ENCODE results near the gene NAPA. TPM values are rescaled to one million over a fixed set of nuclear protein-coding genes. Genes with fewer than 3 reads are reported as not detected.

The NAPA gene
- total RNA-seq, 1 donor from 2014 or later: 156 TPM

GRCh38 chr19:47464675-47465419, 50.0 kb downstream of the NAPA start:
- DNase-seq (ENCODE audit: extremely low read depth, low read depth, low spot score): no peak

GRCh38 chr19:47461876-47462275, 53.0 kb downstream of the NAPA start:
- DNase-seq (ENCODE audit: extremely low read depth, low read depth, low spot score): no peak

- DNase-seq (ENCODE audit: extremely low read depth, low read depth, low spot score): no peak
Measured at GRCh38 chr19:47459477-47459876, 55.4 kb downstream of the NAPA start.

GRCh38 chr19:47458672-47459071, 56.2 kb downstream of the NAPA start:
- DNase-seq (ENCODE audit: extremely low read depth, low read depth, low spot score): no peak

- no peak for DNase-seq (ENCODE audit: extremely low read depth, low read depth, low spot score)
Measured at GRCh38 chr19:47456721-47457474, 58.0 kb downstream of the NAPA start.

- DNase-seq (ENCODE audit: extremely low read depth, low read depth, low spot score): no peak
Measured at GRCh38 chr19:47450478-47450877, 64.4 kb downstream of the NAPA start.

GRCh38 chr19:47448360-47448727, 66.5 kb downstream of the NAPA start:
- DNase-seq (ENCODE audit: extremely low read depth, low read depth, low spot score): no peak

- DNase-seq (ENCODE audit: extremely low read depth, low read depth, low spot score): no peak
Measured at GRCh38 chr19:47447470-47448359, 67.1 kb downstream of the NAPA start.

GRCh38 chr19:47446534-47447469, 68.1 kb downstream of the NAPA start:
- no peak for DNase-seq (ENCODE audit: extremely low read depth, low read depth, low spot score)

- DNase-seq (ENCODE audit: extremely low read depth, low read depth, low spot score): no peak
Measured at GRCh38 chr19:47445937-47446402, 68.9 kb downstream of the NAPA start.

GRCh38 chr19:47445527-47445926, 69.3 kb downstream of the NAPA start:
- no peak for DNase-seq (ENCODE audit: extremely low read depth, low read depth, low spot score)

- no peak for DNase-seq (ENCODE audit: extremely low read depth, low read depth, low spot score)
Measured at GRCh38 chr19:47444388-47444821, 70.5 kb downstream of the NAPA start.

GRCh38 chr19:47443331-47443730, 71.5 kb downstream of the NAPA start:
- no peak for DNase-seq (ENCODE audit: extremely low read depth, low read depth, low spot score)

GRCh38 chr19:47438793-47439220, 76.1 kb downstream of the NAPA start:
- DNase-seq (ENCODE audit: extremely low read depth, low read depth, low spot score): no peak

Other genes starting within 250 kb of the NAPA start
- 1.6 and 5.0 TPM in 2 replicates for gene INAFM1, start 240.2 kb downstream of the NAPA start, total RNA-seq
- gene C5AR1, start 205.2 kb downstream of the NAPA start, total RNA-seq: not detected in 2 replicates
- gene C5AR2, start 182.9 kb downstream of the NAPA start, total RNA-seq: under 0.01 TPM in 2 replicates
- gene DHX34, start 165.7 kb downstream of the NAPA start, total RNA-seq: 13.9 and 21.6 TPM in 2 replicates
- 0.63 and 1.6 TPM in 2 replicates for gene MEIS3, start 95.5 kb downstream of the NAPA start, total RNA-seq
- not detected in 2 replicates for gene SLC8A2, start 43.2 kb downstream of the NAPA start, total RNA-seq
- gene KPTN, start 30.8 kb downstream of the NAPA start, total RNA-seq: 8.8 and 11.1 TPM in 2 replicates
- gene ZNF541, start 58.1 kb upstream of the NAPA start, total RNA-seq: not detected in 2 replicates
- gene BICRA, start 94.1 kb upstream of the NAPA start, total RNA-seq: 10.6 and 25.4 TPM in 2 replicates
- gene EHD2, start 198.4 kb upstream of the NAPA start, total RNA-seq: 245 and 268 TPM in 2 replicates
- gene NOP53, start 230.5 kb upstream of the NAPA start, total RNA-seq: 183 and 223 TPM in 2 replicates

All from glomerular endothelial cell (primary cell).